GM19193 (cell line): ENCODE measurements around the gene VAMP1.
A peak's percentile ranks its signal among the peaks of the same experiment; 100 is the strongest.

ENCODE experiments used
- POLR2A ChIP-seq: IDR thresholded peaks from 4 replicates; pipeline ENCODE4 v1.6.1; 2011; ENCODE audit not compliant: insufficient read depth, insufficient read length; ENCODE audit errors: extremely low read depth

Gene VAMP1

GRCh38 chr12:6437586-6437985 is 32.9 kb downstream of the VAMP1 start:
- no peak for TF ChIP-seq POLR2A

DNA sequence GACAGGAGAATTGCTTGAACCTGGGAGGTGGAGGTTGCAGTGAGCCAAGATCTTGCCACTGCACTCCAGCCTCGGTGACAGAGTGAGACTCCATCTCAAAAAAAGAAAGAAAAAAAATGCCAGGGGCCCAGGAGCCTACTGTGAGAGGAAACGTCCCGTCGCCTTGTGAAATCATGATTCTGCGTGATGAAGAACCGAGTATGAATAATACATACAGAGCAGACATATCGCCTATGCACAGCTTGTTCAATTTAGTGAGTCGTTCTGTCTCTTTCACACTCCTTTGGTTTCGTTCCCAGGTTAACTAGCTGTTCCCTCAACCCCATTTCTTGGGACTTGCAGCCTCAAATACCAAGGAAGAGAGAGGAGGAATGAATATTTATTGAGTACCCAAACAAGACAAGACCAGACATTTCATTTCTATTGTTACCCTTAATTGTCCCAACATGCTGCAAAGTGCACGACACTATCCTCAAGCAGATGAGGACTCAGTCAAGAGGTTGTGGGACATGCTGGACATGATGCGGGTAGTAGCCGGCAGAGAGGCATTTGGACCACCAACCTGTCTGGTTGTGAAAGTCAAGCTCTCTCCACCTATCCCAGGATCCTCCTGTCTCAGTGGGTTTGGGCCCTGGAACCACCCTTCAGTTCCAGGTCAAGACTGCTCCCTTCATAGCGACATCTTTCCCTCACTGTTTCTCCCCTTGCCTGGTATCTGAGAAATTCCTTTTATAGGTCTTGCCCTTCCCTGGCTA is 34.3 kb downstream of the VAMP1 start:
- TF ChIP-seq POLR2A, result no peak

- no peak for TF ChIP-seq POLR2A
Observed at GRCh38 chr12:6434205-6435140, 36.0 kb downstream of the VAMP1 start.

GRCh38 chr12:6432991-6433390 is 37.5 kb downstream of the VAMP1 start:
- no peak for TF ChIP-seq POLR2A

DNA sequence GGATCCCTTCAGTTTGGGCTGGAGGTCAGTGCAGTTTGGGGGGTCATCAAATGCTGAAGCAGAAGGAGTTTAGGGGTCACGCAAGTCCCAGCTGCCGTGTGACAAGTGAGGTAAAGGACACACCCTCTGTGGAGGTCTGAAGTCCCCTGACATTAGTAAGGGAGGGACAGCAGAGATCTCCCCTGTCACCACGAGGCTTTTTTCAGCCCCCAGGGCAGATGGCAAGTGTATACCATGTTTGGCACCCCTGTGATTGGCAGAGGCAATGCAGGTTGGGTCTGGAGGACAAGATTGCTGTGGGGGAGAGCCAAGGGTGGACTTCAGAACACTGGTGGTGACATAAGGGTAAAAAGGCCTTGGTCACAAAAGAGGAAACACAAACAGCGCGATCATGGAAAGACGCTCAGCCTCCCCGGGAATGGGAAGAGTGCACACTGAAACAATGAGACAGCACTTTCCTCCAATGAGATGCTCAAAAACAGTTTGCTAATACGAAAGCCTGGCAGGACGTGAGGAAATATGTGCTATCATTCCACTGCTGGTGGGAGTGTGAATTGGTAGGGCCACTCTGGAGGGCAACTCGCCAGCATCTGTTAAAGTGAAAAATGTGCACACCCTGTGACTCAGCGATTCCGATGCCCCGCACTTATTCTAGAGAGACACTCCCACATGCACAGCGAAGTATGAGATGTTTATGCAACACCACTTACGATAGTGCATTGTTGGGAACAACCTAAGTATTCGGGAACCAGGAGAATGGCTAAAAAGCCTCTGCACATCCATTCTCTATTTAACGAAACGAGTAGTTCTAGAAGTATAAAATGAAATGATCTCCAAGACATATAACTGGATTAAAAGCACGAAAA is 40.1 kb downstream of the VAMP1 start:
- no peak for TF ChIP-seq POLR2A

GRCh38 chr12:6428326-6428725 is 42.2 kb downstream of the VAMP1 start:
- TF ChIP-seq POLR2A, result no peak

DNA sequence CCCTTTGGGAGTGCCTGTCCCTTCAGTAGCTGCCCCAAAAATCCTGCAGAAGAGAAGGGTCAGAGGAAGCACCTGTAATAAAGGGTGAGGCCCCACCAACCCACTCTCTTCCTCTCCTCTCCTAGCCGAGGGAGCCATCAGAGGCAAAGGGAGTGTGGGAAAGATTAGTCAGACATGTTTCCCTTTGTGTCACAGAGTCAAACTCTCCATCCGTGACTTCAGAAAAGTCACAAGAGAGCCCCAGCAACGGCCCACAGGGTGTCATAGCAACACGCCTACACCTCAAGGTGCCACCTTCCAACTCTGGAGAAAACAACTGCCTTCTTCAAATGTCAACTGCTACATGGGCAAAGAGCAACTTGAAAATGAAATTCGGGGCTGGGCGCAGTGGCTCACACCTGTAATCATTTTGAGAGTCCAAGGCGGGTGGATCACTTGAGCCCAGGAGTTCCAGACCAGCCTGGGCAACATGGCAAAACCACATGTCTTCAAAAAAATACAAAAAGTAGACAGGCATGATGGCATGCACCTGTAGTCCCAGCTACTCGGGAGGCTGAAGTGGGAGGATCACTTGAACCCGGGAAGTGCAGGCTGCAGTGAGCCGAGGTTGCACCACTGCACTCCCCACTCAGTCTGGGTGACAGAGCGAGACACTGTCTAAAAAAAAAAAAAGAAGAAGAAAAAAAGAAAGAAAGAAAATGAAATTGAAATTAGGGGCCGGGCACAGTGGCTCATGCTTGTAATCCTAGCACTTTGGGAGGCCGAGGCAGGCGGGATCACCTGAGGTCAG is 43.4 kb downstream of the VAMP1 start:
- peak; percentile 54 for TF ChIP-seq POLR2A

DNA sequence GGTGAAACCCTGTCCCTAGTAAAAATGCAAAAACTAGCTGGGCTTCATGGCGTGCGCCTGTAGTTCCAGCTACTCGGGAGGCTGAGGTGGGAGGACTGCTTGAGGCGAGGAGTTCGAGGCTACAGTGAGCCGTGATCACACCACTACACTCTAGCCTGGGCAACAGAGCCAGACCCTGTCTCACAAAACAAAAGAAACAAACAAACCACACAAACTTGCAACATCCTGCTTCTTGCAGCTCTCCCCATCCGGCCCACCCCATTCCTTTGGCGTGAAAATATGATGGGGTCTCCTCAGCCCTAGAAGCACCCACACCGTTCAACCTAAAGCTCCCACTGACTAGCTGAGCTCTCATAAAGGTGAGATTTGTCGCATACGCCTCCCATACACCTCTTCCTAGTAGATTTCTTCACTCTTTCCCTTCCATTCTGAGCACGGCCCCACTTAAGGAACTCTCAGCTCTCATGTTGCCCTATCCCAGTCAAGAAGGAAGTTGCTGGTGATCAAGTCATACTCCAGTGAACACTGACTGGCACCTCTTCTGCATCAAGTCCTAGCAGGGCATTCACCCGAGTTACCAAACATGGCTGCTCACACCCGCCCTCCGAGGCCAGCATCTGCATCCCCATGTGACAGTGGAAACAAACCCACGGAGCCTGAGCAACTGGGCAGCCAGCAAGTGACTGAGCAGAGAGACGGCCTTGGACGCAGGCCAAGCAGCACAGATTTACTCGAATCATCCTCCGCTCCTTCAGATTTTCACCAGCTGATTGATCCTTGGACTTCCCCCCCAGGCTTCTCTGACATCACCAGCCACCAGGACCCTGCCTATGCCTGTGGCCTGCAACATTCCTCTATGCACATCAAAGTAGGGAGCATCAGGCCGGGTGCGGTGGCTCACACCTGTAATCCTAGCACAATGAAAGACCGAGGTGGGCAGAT is 44.6 kb downstream of the VAMP1 start:
- TF ChIP-seq POLR2A, result peak; percentile 56

DNA sequence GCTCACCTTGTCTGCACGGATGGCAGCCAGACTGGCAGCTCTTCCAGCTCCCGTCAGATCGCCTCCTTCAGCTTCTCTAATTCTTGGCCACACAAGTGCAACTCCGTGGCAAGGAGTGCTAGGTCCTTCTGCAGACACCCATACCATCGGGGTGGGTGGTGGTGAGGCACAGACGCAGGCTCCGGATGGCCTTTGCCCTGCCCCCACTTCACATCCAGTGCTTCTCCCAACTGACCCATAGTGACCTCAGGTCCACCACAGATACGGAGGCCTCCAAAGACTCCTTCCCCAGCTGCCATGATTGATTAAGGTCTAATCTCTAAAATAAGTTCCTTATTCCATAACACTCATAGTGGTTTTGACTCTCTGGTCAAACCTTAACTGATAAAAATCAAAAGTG is 45.6 kb downstream of the VAMP1 start:
- TF ChIP-seq POLR2A, result no peak

DNA sequence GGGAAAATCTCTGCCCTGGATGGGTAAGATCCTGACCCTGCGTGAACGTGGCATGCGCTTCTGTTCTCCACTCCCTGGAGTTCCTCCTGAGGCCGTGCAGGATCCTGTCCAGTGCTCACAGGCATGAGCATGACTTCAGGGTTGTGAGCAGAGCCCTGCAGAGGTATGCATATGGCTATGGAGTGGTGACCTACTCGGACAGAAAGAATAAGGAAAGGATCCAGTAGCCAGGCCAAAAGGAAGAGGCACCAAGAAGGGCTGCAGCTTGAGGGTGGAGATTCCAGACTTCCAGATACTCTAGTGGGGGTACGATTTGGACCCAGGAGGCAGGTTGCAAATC is 46.5 kb downstream of the VAMP1 start:
- TF ChIP-seq POLR2A, result no peak

DNA sequence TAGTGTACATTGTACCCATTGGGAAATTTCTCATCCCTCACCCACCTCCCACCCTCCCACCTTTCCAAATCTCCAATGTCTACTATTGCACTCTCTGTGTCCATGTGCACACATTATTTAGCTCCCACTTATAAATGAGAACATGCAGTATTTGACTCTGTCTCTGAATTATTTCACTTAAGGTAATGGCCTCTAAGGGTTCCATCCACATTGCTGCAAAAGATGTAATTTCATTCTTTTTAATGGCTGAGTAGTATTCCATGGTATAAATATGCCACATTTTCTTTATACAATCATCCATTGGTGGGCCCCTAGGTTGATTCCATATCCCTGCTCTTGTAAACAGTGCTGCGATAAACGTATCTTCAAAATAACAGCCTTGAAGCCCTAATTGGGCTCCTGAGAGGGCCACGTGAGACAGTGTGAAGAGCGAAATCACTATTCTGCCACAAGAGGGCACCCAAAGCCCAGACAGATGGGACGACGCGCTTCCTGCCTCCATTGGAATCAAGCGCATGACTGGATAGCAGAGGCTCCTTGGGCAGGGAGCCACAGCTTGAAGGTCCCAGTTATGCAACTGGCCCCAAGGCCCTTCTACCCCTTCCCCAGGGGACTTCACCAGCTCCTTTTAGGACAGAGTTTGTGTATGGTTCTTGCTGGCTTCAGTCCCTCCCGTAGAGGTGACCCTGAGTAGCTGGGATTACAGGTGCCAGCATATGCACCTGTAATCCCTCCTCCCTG is 47.0 kb downstream of the VAMP1 start:
- no peak for TF ChIP-seq POLR2A

DNA sequence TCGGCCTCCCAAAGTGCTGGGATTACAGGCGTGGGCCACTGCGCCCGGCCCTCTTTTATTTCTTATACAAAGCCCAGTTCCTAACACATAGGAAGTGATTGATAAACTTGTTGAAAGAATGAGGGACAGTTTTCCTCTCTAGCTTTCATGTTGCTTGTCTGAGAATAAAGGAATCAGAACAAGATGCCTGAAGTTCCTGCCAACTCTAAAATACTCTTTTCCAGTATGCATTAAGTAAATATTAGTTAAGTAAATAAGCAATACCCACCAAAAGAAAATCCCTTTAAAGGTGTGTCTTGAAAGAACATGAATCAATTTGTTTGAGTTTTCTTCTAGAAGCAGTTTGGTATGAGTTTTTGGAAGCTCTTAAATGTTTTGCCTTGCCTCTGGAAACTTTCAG is 50.1 kb downstream of the VAMP1 start:
- no peak for TF ChIP-seq POLR2A

- TF ChIP-seq POLR2A, result no peak
Observed at GRCh38 chr12:6418796-6419195, 51.7 kb downstream of the VAMP1 start.
